Neural progenitor cell (in vitro differentiated cells): ENCODE results near the gene ERBB4. TPM values are rescaled to one million over a fixed set of nuclear protein-coding genes. Genes with fewer than 3 reads are reported as not detected.
A peak's percentile ranks its signal among the peaks of the same experiment; 100 is the strongest.

ENCODE experiments used
- DNase-seq: peaks from one replicate; pipeline ENCODE4 v3.0.0-alpha.2; 2016; ENCODE audit warnings: low spot score
- H2AFZ ChIP-seq: fragments of 200-600 bp; sonication (generic); replicated peaks from 2 replicates; pipeline ENCODE4 v1.6.1; 2016; ENCODE audit warnings: antibody characterized with exemption
- H3F3A ChIP-seq: fragments of 200-600 bp; sonication (generic); 2 replicates; pipeline ENCODE4 v1.6.1; 2016; ENCODE audit warnings: antibody characterized with exemption, low read depth
- H3K27ac ChIP-seq: fragments of 200-600 bp; sonication (generic); 2 replicates; pipeline ENCODE4 v1.5.1; 2016; ENCODE audit warnings: mild to moderate bottlenecking
- H3K27me3 ChIP-seq: fragments of 200-600 bp; sonication (generic); 2 replicates; pipeline ENCODE4 v1.6.1; 2016; ENCODE audit warnings: mild to moderate bottlenecking, moderate library complexity
- H3K36me3 ChIP-seq: fragments of 200-600 bp; sonication (generic); 2 replicates; pipeline ENCODE4 v1.5.1; 2016
- H3K4me1 ChIP-seq: fragments of 200-600 bp; sonication (generic); 2 replicates; pipeline ENCODE4 v1.6.1; 2016; ENCODE audit warnings: mixed run types
- H3K4me2 ChIP-seq: fragments of 200-600 bp; sonication (generic); 2 replicates; pipeline ENCODE4 v1.6.1; 2016
- H3K4me3 ChIP-seq: fragments of 200-600 bp; sonication (generic); 2 replicates; pipeline ENCODE4 v1.5.1; 2016
- H3K79me2 ChIP-seq: fragments of 200-600 bp; sonication (generic); 2 replicates; pipeline ENCODE4 v1.6.1; 2016; ENCODE audit warnings: low read depth
- H3K9ac ChIP-seq: fragments of 200-600 bp; sonication (generic); 2 replicates; pipeline ENCODE4 v1.6.1; 2016
- H3K9me3 ChIP-seq: fragments of 200-600 bp; sonication (generic); 2 replicates; pipeline ENCODE4 v1.5.1; 2016; ENCODE audit warnings: low read depth
- H4K20me1 ChIP-seq: fragments of 200-600 bp; sonication (generic); 2 replicates; pipeline ENCODE4 v1.6.1; 2016; ENCODE audit warnings: low read depth
- H3K27ac Mint-ChIP-seq: 3 replicates; pipeline ENCODE4 v1.8.0; 2021; ENCODE audit warnings: mixed read lengths
- H3K27me3 Mint-ChIP-seq: 2 replicates; pipeline ENCODE4 v1.8.0; 2022; ENCODE audit warnings: low read depth, mild to moderate bottlenecking, inconsistent platforms, moderate library complexity, mixed read lengths; ENCODE audit not compliant: insufficient read depth
- H3K36me3 Mint-ChIP-seq: 3 replicates; pipeline ENCODE4 v1.8.0; 2021; ENCODE audit warnings: mixed read lengths
- H3K4me1 Mint-ChIP-seq: 3 replicates; pipeline ENCODE4 v1.8.0; 2021; ENCODE audit warnings: mixed read lengths
- H3K4me3 Mint-ChIP-seq: 3 replicates; pipeline ENCODE4 v1.8.0; 2021; ENCODE audit warnings: mild to moderate bottlenecking, moderate library complexity, mixed read lengths
- H3K9me3 Mint-ChIP-seq: 3 replicates; pipeline ENCODE4 v1.8.0; 2020; ENCODE audit warnings: mixed read lengths
- CTCF ChIP-seq: fragments of 200-600 bp; sonication (generic); IDR thresholded peaks from 2 replicates; pipeline ENCODE4 v1.5.1; 2017; ENCODE audit warnings: antibody characterized with exemption, mild to moderate bottlenecking
- EZH2 ChIP-seq: fragments of 200-600 bp; sonication (generic); IDR thresholded peaks from 2 replicates; pipeline ENCODE4 v1.6.1; 2017; ENCODE audit warnings: antibody characterized with exemption, mild to moderate bottlenecking, moderate library complexity
- EZH2phosphoT487 ChIP-seq: fragments of 200-600 bp; sonication (generic); IDR thresholded peaks from 2 replicates; pipeline ENCODE4 v1.6.1; 2017; ENCODE audit warnings: antibody characterized with exemption
- total RNA-seq: library from RNA; depleted of rRNA; stranded (reverse); fragments of >200 nt; gene quantifications from 2 replicates; pipeline ENCODE4 v1.2.3, GENCODE V29; 2015; ENCODE audit warnings: low replicate concordance

The ERBB4 gene
- total RNA-seq, 1 donor from 2014 or later: 1.5 TPM

DNA sequence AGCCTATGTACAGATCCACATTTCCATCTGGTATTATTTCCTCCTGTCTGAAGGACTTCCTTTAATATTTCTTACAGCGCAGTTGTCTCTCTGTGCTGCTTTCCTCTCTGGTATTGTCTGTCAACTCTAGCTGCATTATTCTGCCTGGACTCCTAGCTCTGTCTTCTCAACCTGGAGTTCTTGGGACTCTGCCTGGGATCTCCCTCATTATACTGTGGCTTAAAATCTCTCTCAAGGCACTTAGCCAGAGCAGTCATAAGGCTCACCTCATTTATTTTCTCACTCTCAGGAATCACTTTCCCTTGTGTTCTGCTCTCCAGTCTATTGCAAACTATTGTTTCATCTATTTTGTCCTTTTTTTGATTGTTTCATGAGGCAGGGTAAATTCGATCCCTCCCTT lies 850.4 kb downstream of the ERBB4 start:
- peaks cover 4% of the 10 kb centered on the region for H3K4me1 ChIP-seq
- H3F3A ChIP-seq: no peaks in the 10 kb centered on the region
- H3K4me2 ChIP-seq: no peak overlapping the region
- peak overlapping the region; percentile 55 for H2AFZ ChIP-seq
- DNase-seq: peak; percentile 24
- H3K9me3 ChIP-seq: peaks cover 5% of the 10 kb centered on the region
- no peak overlapping the region for H3K9ac ChIP-seq
- Mint-ChIP-seq H3K4me1 (peaks cover 6% of the 10 kb centered on the region), H3K36me3 (peaks cover 48% of the 10 kb centered on the region), H3K9me3 (peaks cover 35% of the 10 kb centered on the region), H3K27me3 (peaks cover 9% of the 10 kb centered on the region), H3K4me3 (no peak overlapping the region), H3K27ac (no peak overlapping the region)
- H3K4me3 ChIP-seq: no peak overlapping the region
- no peaks in the 10 kb centered on the region for H4K20me1 ChIP-seq
- TF ChIP-seq EZH2 (no peak), CTCF (no peak), EZH2phosphoT487 (no peak)
- H3K27ac ChIP-seq: no peak overlapping the region
- no peaks in the 10 kb centered on the region for H3K79me2 ChIP-seq
- H3K36me3 ChIP-seq: peaks cover 7% of the 10 kb centered on the region
- no peaks in the 10 kb centered on the region for H3K27me3 ChIP-seq

DNA sequence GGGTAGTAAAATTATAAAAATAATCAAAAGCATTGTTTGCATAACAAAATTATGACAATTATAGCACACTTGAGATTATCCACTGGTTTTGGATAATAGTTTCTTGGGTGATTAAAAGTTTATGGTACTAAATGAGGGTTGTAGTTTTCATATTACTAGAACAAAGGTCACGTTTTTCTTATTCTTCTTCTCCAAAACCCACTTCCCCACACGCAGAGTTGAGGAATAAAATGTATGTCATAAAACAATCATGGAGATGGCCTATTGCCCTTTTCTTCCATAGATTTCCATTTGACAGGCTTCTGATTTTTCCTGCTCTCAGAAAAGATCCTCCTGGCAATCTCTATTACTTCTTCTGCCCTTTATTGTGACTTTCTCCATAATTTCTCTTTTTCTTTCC lies 863.9 kb downstream of the ERBB4 start:
- Mint-ChIP-seq H3K27me3 (no peaks in the 10 kb centered on the region), H3K27ac (no peak overlapping the region), H3K4me3 (no peak overlapping the region), H3K4me1 (no peaks in the 10 kb centered on the region), H3K36me3 (peaks cover 34% of the 10 kb centered on the region), H3K9me3 (peaks cover 9% of the 10 kb centered on the region)
- H3K4me1 ChIP-seq: no peaks in the 10 kb centered on the region
- no peak overlapping the region for H3K4me2 ChIP-seq
- no peak for DNase-seq
- no peaks in the 10 kb centered on the region for H3K36me3 ChIP-seq
- H2AFZ ChIP-seq: peak overlapping the region; percentile 23
- H3K79me2 ChIP-seq: no peaks in the 10 kb centered on the region
- no peaks in the 10 kb centered on the region for H4K20me1 ChIP-seq
- H3K9me3 ChIP-seq: no peaks in the 10 kb centered on the region
- no peaks in the 10 kb centered on the region for H3K27me3 ChIP-seq
- H3K27ac ChIP-seq: no peak overlapping the region
- TF ChIP-seq EZH2: no peak
- TF ChIP-seq CTCF: no peak
- TF ChIP-seq EZH2phosphoT487: no peak
- no peaks in the 10 kb centered on the region for H3F3A ChIP-seq
- H3K9ac ChIP-seq: no peak overlapping the region
- no peak overlapping the region for H3K4me3 ChIP-seq

- no peak for TF ChIP-seq EZH2phosphoT487
- no peak for TF ChIP-seq EZH2
- no peak for TF ChIP-seq CTCF
- Mint-ChIP-seq H3K27ac (no peak overlapping the region), H3K4me3 (no peak overlapping the region), H3K9me3 (peaks cover 2% of the 10 kb centered on the region), H3K27me3 (peaks cover 2% of the 10 kb centered on the region), H3K4me1 (no peaks in the 10 kb centered on the region), H3K36me3 (peaks cover 34% of the 10 kb centered on the region)
- Histone ChIP-seq H3K79me2 (no peaks in the 10 kb centered on the region), H3K4me3 (no peak overlapping the region), H2AFZ (no peak overlapping the region), H3K9ac (no peak overlapping the region), H3K27ac (no peak overlapping the region), H3K9me3 (no peaks in the 10 kb centered on the region), H3K27me3 (no peaks in the 10 kb centered on the region), H3K4me1 (no peaks in the 10 kb centered on the region), H4K20me1 (no peaks in the 10 kb centered on the region), H3F3A (no peaks in the 10 kb centered on the region), H3K4me2 (no peak overlapping the region), H3K36me3 (no peaks in the 10 kb centered on the region)
- no peak for DNase-seq
Observed at GRCh38 chr2:211673133-211673905, 865.3 kb downstream of the ERBB4 start.
